Measurements from ENCODE around the gene RPS28.
A peak's percentile ranks its signal among the peaks of the same experiment; 100 is the strongest.
"Not testable (repeated sequence)": the region's sequence is repeated elsewhere in the genome, so short reads cannot be mapped to it uniquely, and the experiment has no call there.

The RPS28 gene

GRCh38 chr19:8321067-8321985, at the start of gene RPS28, which contains the start of gene NDUFA7:
Gene RPS28 (plus strand): TSS chr19:8321496. CDS start chr19:8321531, 35 bp downstream.
Gene NDUFA7 (minus strand): TSS chr19:8321375. CDS start chr19:8321358, 17 bp downstream.
- peak; percentile 96 to 97 for DNase-seq

GRCh38 chr19:8276508-8276907, 44.8 kb upstream of the RPS28 start:
- not testable (repeated sequence) for DNase-seq

GRCh38 chr19:8291337-8291736, 30.0 kb upstream of the RPS28 start:
- DNase-seq = not testable (repeated sequence)

DNA sequence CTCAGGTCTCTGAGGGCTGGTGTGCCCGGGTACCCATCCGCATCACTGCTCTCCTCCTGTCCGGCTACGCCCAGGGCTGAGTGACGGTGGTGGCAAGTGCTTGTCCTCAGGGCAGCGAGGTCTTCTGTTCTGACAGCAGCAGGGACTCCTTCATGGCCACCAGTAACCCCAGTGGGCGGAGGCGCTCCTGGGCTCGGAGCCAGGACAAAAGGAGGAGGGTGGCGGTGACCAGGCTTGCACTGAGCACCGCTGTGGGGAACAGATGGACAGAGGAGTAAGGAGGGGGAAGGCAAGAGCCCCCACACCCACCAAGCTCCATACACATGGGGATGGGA, 19.0 kb upstream of the RPS28 start:
- no peak for DNase-seq

DNA sequence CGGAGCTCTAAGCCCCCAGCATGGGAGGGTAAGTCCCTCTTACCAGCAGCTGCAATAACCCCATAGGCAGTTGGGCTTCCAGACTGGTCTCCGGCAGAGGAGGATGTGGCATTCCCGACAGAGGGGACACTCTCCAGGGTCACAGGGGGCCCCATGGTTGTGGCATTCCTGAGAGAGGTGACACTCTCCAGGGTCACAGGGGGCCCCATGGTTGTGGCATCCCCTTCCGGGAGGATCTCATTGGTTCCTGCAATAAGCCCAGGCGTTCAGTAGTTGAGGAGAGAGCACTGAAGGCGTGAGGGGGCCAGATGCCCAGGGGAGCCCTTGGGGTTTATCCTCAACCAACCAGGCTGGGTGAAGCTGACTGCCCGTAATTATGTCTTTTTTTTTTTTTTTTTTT, 18.6 kb upstream of the RPS28 start:
- DNase-seq = no peak

DNA sequence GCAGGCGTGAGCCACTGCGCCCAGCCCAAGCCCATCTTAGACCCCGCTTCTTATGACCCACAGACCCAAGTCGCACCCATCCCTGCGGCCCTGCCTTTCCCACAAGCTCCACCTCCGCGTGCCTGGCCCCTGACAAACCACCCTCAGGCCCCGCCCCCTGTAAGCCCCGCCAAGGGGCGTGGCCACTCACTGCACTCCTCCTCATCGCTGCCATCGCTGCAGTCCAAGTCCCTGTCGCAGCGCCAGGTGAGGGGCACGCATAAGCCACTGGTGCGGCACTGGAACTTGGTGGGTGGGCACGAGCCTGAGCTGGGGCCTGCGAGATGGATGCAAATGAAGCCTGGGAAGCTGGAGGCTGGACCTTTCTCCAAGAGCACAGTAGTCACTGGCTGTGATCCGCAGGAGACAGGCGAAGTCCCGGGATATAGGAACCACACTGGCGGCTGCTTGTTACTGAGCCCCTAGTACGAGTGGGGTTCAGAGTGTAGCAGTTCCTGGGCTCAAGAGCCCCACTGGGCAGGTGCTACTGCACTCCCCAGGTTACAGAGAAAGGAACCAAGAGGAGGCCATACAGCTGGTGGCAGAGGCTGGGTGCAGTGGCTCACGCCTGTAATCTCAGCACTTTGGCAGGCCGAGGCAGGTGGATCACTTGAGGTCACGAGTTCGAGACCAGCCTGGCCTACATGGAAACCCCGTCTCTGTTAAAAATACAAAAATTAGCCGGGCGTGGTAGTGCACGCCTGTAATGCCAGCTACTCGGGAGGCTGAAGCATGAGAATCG, 16.3 kb upstream of the RPS28 start:
- DNase-seq = no peak

DNA sequence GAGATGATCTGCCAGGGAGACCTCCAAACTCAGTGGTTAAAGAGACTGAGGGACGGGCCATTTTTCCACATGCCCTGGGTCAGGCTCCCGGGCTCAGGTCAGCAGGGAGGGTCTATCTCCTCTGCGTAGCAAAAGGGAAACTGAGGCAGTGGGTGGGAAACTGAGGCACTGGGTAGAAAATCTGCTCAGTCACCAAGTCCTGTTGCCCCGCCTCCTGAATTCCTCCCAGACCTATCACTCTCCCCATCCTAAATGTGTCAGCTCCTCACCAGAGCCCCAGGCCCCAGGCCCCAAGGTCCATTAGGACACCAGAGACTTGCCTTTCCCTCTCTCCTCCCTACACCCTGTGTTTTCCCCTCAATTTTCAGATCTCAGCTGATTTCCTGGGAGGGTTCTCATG, 15.5 kb upstream of the RPS28 start:
- DNase-seq = no peak

DNA sequence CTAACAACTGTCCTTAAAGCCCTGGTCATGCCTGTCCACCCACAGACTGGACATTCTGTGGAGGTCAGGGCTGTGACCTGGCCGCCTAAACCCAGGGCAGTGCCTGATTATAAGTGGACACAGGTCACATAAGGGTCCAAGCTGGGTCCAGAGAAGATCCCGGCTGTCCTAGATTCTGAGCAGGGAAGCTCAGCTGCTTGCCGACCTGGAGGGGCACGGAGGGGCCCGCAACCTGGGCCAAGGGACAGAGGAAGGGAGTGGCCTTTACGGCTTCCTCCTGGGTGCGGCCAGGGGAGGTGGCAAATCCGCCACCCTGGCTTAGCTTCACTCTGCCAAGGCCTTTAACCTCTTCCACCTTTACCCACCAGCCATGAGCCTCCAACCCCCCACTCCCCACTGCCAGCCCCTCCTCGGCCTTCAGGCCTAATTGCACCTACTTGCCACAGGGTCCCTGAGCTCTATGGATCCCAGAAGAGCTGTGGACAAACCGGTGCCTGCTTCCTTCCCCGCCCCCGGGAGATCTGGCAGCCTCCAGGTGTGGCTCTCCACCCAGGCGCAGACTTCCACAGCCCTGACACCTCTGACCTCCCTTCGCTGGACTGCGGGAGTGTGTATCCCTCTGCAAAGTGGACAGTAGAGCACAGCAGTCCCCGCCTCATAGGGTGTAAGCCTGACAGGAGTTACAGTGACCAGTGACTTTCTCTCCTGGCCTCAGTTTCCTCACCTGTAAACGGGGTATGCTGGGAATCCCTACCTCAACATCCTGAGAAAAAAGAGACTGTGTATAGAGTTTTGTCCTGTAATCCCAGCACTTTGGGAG, 14.9 kb upstream of the RPS28 start:
- no peak for DNase-seq

GRCh38 chr19:8307400-8307964, 13.8 kb upstream of the RPS28 start:
- no peak for DNase-seq

DNA sequence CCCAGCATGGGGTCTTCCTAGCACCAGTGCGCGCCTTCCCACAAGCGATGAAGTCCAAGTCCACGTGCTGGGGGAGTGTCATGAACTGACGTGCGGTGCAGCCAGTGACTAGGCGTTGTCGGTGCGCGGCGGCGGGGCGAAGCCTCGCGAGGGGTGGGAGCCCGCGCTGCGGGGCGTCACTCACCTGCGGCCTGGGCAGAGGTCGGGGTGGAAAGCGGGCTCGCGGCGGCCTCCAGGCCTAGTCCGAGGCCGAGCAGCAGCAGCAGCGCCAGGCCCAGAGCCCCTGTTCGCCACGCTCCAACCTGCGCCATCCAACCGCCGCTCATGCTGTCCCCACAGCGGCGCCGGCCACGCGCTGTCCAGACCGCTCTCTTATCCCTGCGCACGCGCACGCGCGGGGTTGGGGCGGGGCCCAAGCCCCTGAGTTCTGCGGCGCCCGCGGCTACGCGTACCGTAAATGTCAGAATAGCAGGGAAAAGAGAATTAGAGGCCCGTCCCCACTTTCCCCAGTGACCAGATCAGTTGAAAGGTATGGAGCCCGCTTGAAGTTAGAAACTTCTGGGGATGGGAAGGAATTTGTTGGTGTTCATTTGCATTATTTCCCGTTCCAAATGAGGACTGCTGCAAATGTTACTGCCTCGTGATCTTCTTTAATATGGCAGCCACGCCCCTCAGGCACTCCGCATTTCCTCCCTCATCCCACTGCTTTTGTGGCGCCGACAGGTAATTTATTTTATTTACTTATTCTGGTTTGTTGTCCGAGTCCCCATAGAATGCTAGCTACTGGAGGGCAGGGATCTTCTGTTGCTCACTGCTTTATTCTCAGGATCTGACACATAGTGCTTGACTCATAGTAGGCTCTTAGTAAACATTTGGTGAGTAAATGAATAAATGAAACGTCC, 13.1 kb upstream of the RPS28 start, which contains the start of gene CD320:
TSS of gene CD320 (minus strand) at position 394 of the 902 bp plus-strand sequence. CDS start at position 326, 68 bp downstream.
- DNase-seq = peak; percentile 77 to 81

DNA sequence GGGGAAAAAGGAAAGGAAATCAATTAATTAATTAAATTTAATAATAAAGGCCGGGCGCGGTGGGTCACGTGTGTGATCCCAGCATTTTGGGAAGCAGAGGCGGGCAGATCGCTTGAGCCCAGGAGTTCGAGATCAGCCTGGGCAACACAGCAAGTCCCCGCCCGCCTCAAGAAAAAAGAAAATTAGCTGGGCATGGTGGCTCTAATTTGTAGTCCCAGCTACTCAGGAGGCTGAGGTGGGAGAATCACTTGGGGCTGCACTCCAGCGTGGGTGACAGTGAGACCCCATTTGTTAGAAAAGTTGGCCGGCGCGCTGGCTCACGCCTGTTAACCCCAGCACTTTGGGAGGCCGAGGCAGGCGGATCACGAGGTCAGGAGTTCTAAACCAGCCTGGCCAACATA, 12.4 kb upstream of the RPS28 start:
- DNase-seq = no peak

DNA sequence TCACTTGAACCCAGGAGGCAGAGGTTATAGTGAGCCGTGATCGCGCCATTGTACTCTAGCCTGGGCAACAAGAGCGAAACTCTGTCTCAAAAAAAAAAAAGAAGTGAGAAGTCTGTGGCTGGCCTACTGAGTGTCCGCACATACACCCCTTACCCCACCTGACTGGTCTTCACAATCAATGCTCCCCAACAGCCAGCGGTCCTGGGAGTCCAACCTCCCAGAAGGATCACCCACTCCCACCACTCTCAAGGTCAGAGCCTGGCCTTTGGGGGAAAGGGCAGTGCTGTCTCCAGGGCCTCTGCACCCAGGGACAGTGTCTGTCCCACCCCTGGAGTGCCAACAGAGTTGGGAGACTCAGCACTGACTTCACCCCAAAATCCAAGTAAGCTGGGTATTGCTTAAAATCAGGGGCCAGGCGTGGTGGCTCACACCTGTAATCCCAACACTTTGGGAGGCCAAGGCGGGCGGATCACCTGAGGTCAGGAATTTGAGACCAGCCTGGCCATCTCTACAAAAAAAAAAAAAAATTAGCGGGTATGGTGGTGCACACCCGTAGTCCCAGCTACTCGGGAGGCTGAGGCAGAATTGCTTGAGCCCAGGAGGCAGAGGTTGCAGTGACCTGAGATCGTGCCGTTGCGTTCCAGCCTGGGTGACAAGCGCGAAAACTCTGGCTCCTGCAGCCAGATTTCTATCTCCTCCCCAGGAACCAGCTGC, 10.8 kb upstream of the RPS28 start:
- DNase-seq = no peak

DNA sequence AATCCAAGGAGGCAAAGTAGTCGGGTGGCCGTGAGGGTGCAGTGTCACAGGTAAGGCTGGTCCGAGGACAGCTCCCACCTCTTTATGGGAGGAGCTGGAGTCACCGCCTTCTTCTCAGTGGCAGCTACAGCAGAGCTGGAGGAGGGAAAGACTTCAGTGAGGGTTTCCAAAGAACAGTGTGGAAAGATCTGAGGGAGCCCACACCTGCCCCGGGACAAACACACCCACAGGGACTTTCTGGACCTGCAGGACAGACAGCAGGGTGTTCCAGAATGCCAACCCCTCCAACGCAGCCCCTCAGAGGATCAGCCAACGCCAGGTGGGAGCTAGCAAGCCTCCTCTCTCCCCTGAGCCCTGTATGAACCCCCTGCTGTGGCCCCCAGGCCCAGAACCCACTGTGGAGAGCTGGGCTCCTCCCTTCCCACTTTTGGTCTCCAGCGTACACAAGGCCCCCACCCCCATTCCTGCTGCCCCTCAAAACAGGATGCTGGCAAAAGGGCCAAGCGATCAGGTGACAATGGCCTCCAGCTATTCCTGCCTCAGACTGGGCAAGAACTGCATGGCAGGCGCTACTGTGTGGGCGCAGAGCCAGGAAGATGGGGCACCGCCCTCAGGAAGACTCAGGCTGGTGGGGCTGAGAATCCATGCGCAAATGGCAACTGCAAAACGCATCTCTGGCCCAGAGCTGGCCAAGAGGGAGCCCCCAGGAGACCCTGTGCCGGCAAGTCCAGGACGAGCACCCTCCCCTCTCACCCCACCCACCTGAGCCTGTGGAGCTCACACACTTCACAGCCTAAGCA, 9.6 kb upstream of the RPS28 start:
- DNase-seq = no peak

DNA sequence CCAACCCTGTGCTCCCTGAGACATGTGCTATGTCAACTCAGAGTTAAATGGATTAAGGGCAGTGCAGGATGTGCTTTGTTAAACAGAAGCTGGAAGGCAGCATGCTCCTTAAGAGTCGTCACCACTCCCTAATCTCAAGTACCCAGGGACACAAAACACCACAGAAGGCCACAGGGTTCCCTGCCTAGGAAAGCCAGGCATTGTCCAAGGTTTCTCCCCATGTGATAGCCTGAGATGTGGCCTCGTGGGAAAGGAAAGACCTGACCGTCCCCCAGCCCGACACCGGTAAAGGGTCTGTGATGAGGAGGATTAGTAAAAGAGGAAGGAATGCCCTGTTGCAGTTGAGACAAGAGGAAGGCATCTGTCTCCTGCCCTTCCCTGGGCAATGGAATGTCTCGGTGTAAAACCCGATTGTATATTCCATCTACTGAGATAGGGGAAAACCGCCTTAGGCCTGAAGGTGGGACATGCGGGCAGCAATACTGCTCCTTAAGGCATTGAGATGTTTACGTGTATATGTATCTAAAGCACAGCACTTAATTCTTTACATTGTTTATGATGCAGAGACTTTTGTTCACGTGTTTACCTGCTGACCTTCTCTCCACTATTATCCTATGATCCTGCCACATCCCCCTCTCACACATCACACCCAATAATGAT, 6.2 kb upstream of the RPS28 start:
- not testable (repeated sequence) for DNase-seq

GRCh38 chr19:8316351-8317125, 4.8 kb upstream of the RPS28 start:
- DNase-seq = no peak

- DNase-seq = not testable (repeated sequence)
Measured at GRCh38 chr19:8318835-8319234, 2.5 kb upstream of the RPS28 start.

GRCh38 chr19:8319807-8320520, 1.3 kb upstream of the RPS28 start:
- no peak for DNase-seq
